Stomach (tissue), 4 donors: ENCODE results near the gene FBXL22.

ENCODE experiments used
- CTCF ChIP-seq, 7 experiments: fragments of 450-650 bp in 4 of 7; fragments of 200-600 bp in 3 of 7; sonication (generic) in 3 of 7; IDR thresholded peaks; one replicate each; pipeline ENCODE4 v1.5.1; 2016 to 2019; ENCODE audit warnings: antibody characterized with exemption in 7 of 7, control low read depth in 2 of 7, mild to moderate bottlenecking in 1 of 7
- EP300 ChIP-seq: sonication (generic); formaldehyde crosslinking; IDR thresholded peaks from one replicate; pipeline ENCODE4 v1.6.1; 2017; ENCODE audit warnings: antibody characterized with exemption
- POLR2A ChIP-seq, 4 donors: fragments of 450-650 bp; IDR thresholded peaks; one replicate each; pipeline ENCODE4 v1.6.1; 2016; ENCODE audit warnings: antibody characterized with exemption in 4 of 4, control low read depth in 2 of 4, mild to moderate bottlenecking in 1 of 4, moderate library complexity in 1 of 4
- POLR2AphosphoS5 ChIP-seq, 3 donors: sonication (generic); formaldehyde crosslinking; IDR thresholded peaks; one replicate each; pipeline ENCODE4 v1.6.1; 2016; ENCODE audit warnings: antibody characterized with exemption in 3 of 3

DNA sequence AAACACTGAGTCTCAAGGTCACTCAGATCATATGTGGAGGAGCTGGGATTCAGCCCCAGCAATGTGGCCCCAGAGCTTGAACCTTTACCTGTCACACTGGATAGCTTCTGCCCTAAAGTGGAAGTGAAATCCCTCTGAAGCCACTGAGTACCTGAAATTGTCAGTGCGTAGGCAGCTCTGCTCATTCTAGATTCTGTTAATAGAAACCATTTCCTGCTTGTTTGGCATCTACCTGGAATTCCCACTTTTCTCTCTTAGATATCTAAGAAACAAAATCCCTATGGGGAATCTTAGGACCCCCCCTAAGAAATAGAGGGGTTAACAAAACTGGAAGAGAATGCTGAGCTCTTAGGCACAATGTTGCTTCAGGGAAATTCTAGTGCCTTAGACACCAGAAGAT lies 29.8 kb downstream of the FBXL22 start:
- no peak for TF ChIP-seq CTCF (IDR thresholded peaks at IDR 0.05)
- no peak for TF ChIP-seq EP300
- TF ChIP-seq POLR2AphosphoS5 (IDR thresholded peaks at IDR 0.05) = no peak
- TF ChIP-seq POLR2A (IDR thresholded peaks at IDR 0.05) = no peak
